ENCODE data around the gene MED9. TPM values are rescaled to one million over a fixed set of nuclear protein-coding genes. Genes with fewer than 3 reads are reported as not detected.

MED9 gene
- total and polyA plus RNA-seq, 2 of the 8 experiments (the other 6 are each of a cell fraction or from before 2014, with no cell fraction given), result 15.8 to 19.7 TPM

DNA sequence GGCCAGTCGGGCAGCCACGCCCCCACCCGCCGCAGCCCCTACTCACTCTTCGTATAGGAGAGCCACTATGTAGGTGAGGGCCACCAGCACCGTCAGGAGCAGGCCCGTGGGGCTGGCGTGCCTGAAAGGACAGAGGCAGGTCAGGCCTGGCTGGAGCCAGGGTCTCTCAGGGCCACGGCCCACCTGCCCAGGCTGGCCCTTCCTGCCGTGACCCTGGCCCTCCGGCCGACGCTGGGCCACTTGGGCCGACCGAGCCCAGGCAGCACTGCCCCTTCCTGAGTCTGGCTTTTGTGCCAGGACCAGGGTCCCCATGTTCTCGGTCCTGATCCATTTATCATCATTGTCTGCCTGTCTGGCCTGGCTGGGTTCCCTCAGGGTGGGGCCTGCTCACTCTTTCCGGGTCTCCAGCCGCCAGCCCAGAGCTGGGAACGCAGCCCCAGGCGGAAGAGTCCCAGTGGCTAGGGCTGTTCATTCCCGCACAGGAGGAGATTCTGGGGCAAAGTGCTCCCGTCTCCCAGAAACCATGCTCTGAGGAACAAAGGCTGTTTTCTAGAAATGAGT lies 29.5 kb downstream of the MED9 start:
- no peak overlapping the region for H3K23ac ChIP-seq (ENCODE audit: insufficient read length)
- no peaks in the 10 kb centered on the region for H3K79me1 ChIP-seq (ENCODE audit: low read depth, low read length)
- no peak overlapping the region for H2BK5ac ChIP-seq (ENCODE audit: low read depth, low read length)
- H3K9me3 ChIP-seq (ENCODE audit: insufficient read depth in 2 of 2, low read depth in 1 of 2, low read length in 1 of 2), result no peaks in the 10 kb centered on the region
- no peaks in the 10 kb centered on the region for H3K79me2 ChIP-seq (ENCODE audit: control insufficient read depth in 1 of 2, insufficient read depth in 2 of 2, low read length in 2 of 2)
- H2BK20ac ChIP-seq (ENCODE audit: low read length), result no peak overlapping the region
- H2BK15ac ChIP-seq (ENCODE audit: low read length), result no peak overlapping the region
- peaks cover 0 to 2% of the 10 kb centered on the region in 2 experiments for H4K20me1 ChIP-seq (replicated peaks in 1 of 2; ENCODE audit: control insufficient read depth in 1 of 2, insufficient read depth in 2 of 2, low read length in 2 of 2)
- H3K36me3 ChIP-seq (ENCODE audit: control insufficient read depth in 2 of 4, insufficient read depth in 4 of 4, low read length in 3 of 4), result no peaks in the 10 kb centered on the region
- no peak overlapping the region for H4K5ac ChIP-seq (ENCODE audit: insufficient read length, low read depth, low read length)
- WGBS, 2 experiments (ENCODE audit: extremely low coverage in 1 of 2, insufficient coverage in 1 of 2, insufficient read length in 1 of 2, insufficient replicate concordance in 2 of 2, low coverage in 1 of 2, low lambda C conversion rate in 2 of 2, missing lambda C conversion rate in 1 of 2), result 94% methylated on average over 22 of the region's 22 CpGs; no CpG with 5 or more reads in 1 of the 2 experiments
- H3K4ac ChIP-seq (replicated peaks; ENCODE audit: insufficient read length, low read depth, low read length), result no peak overlapping the region
- H2BK120ac ChIP-seq (replicated peaks; ENCODE audit: low read depth, low read length), result no peak overlapping the region
- no peak overlapping the region for H3K56ac ChIP-seq (replicated peaks; ENCODE audit: insufficient read length, low read depth, low read length)
- H3K18ac ChIP-seq (ENCODE audit: extremely low read depth, low read length), result no peak overlapping the region
- H2BK12ac ChIP-seq (ENCODE audit: low read depth, low read length), result no peak overlapping the region
- no peak overlapping the region for H3K27ac ChIP-seq (ENCODE audit: low read depth, low read length)
- H4K8ac ChIP-seq (ENCODE audit: extremely low read depth, insufficient read depth, low read length), result peak overlapping the region; percentile 71
- H4K91ac ChIP-seq (replicated peaks; ENCODE audit: insufficient read length, low read length), result no peak overlapping the region
- no peak overlapping the region for H3K4me3 ChIP-seq (ENCODE audit: extremely low read depth in 1 of 4, insufficient read depth in 2 of 4, low read depth in 3 of 4, low read length in 4 of 4)
- CTCF ChIA-PET (ENCODE audit: partially characterized antibody), result interaction anchor here (0.6 to 5.1 kb wide), 8 partner anchors 9 to 151 kb away, joined by 3 to 40 read pairs (median 8); partner anchors contain the start of gene RASD1
- DNase-seq (ENCODE audit: low read depth in 1 of 2, low spot score in 2 of 2) (no peak), FAIRE-seq (no peak)
- no peak overlapping the region for H3K14ac ChIP-seq (ENCODE audit: insufficient read length)
- no peaks in the 10 kb centered on the region for H3K23me2 ChIP-seq (ENCODE audit: low read depth, low read length)
- POLR2A ChIA-PET (ENCODE audit: partially characterized antibody), result interaction anchor here (0.7 kb wide), 1 partner anchor 194 kb away, joined by 4 read pairs; no protein-coding TSS in a partner anchor
- H3K27me3 ChIP-seq (replicated peaks in 1 of 4; ENCODE audit: control insufficient read depth in 3 of 4, extremely low read depth in 1 of 4, insufficient read depth in 3 of 4, low read length in 3 of 4), result no peaks in the 10 kb centered on the region; a peak in 1 of 7 replicates
- no peak overlapping the region for H2AK5ac ChIP-seq (ENCODE audit: low read depth, low read length)
- no peak overlapping the region for H3K9ac ChIP-seq (replicated peaks in 1 of 4; ENCODE audit: extremely low read depth in 1 of 4, low read depth in 3 of 4, low read length in 3 of 4)
- H3K4me1 ChIP-seq (replicated peaks in 1 of 4; ENCODE audit: control insufficient read depth in 3 of 4, insufficient read depth in 4 of 4, low read length in 3 of 4), result peaks cover 0 to 2% (median 0%) of the 10 kb centered on the region in 4 experiments; a peak in 1 of 7 replicates
- no peak overlapping the region for H3K4me2 ChIP-seq (ENCODE audit: insufficient read depth in 1 of 2, low read depth in 2 of 2, low read length in 2 of 2)
- H2AFZ ChIP-seq (ENCODE audit: low read length), result no peak overlapping the region
- TF ChIP-seq POLR2AphosphoS5 (IDR thresholded peaks at IDR 0.05; ENCODE audit: low read depth, low read length), result no peak
- TF ChIP-seq TAF1 (IDR thresholded peaks at IDR 0.05; ENCODE audit: low read depth, low read length), result no peak
- TF ChIP-seq TBP (IDR thresholded peaks at IDR 0.05; ENCODE audit: low read depth, low read length), result no peak
- no peak for TF ChIP-seq MAX (IDR thresholded peaks at IDR 0.05)
- TF ChIP-seq POU5F1 (IDR thresholded peaks at IDR 0.05; ENCODE audit: low read depth, low read length), result no peak
- TF ChIP-seq SIRT6 (IDR thresholded peaks at IDR 0.05; ENCODE audit: low read length), result no peak
- no peak for TF ChIP-seq POLR2A (IDR thresholded peaks at IDR 0.05; ENCODE audit: control extremely low read depth in 1 of 2, low read depth in 2 of 2, low read length in 2 of 2)
- TF ChIP-seq, protein P1, sequence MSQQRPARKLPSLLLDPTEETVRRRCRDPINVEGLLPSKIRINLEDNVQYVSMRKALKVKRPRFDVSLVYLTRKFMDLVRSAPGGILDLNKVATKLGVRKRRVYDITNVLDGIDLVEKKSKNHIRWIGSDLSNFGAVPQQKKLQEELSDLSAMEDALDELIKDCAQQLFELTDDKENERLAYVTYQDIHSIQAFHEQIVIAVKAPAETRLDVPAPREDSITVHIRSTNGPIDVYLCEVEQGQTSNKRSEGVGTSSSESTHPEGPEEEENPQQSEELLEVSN (IDR thresholded peaks at IDR 0.05), result no peak
- no peak for TF ChIP-seq EP300 (IDR thresholded peaks at IDR 0.05; ENCODE audit: borderline replicate concordance in 1 of 2, low read depth in 2 of 2, low read length in 2 of 2)
- no peak for TF ChIP-seq CBX8 (IDR thresholded peaks at IDR 0.05; ENCODE audit: borderline replicate concordance, low read depth, low read length)
- no peak for TF ChIP-seq YY1 (IDR thresholded peaks at IDR 0.05; ENCODE audit: low read depth, low read length)
- no peak for TF ChIP-seq GABPA (IDR thresholded peaks at IDR 0.05; ENCODE audit: borderline replicate concordance, insufficient read depth, low read length)
- no peak for TF ChIP-seq JUND (IDR thresholded peaks at IDR 0.05; ENCODE audit: low read length)
